HG02840 (cell line): ENCODE data around the gene PCID2.
A peak's percentile ranks its signal among the peaks of the same experiment; 100 is the strongest.

Source experiments
- ATAC-seq: cut with Tn5 transposase; IDR thresholded peaks from one replicate; pipeline ENCODE4 v1.9.1; 2021; ENCODE audit warnings: mild to moderate bottlenecking, moderate library complexity, moderate number of reproducible peaks; ENCODE audit not compliant: unreplicated experiment, low FRiP score

Gene PCID2

GRCh38 chr13:113190181-113190580, 18.3 kb downstream of the PCID2 start:
- no peak for ATAC-seq

GRCh38 chr13:113187883-113188665, 20.4 kb downstream of the PCID2 start:
- ATAC-seq: no peak

- no peak for ATAC-seq
Observed at GRCh38 chr13:113187263-113187669, 21.2 kb downstream of the PCID2 start.

GRCh38 chr13:113186061-113186900, 22.2 kb downstream of the PCID2 start:
- peak; percentile 76 for ATAC-seq

GRCh38 chr13:113184568-113185440, 23.7 kb downstream of the PCID2 start:
- ATAC-seq: no peak

GRCh38 chr13:113183450-113184129, 24.9 kb downstream of the PCID2 start:
- ATAC-seq: no peak

GRCh38 chr13:113182046-113182445, 26.4 kb downstream of the PCID2 start:
- no peak for ATAC-seq

GRCh38 chr13:113179374-113180230, 28.9 kb downstream of the PCID2 start:
- no peak for ATAC-seq

GRCh38 chr13:113178896-113179167, 29.6 kb downstream of the PCID2 start:
- ATAC-seq: no peak

GRCh38 chr13:113178070-113178895, 30.2 kb downstream of the PCID2 start:
- ATAC-seq: no peak

- ATAC-seq: no peak
Observed at GRCh38 chr13:113176822-113177221, 31.6 kb downstream of the PCID2 start.

- no peak for ATAC-seq
Observed at GRCh38 chr13:113176280-113176679, 32.2 kb downstream of the PCID2 start.

GRCh38 chr13:113172419-113172926, 36.0 kb downstream of the PCID2 start:
- no peak for ATAC-seq

GRCh38 chr13:113171250-113172125, 37.0 kb downstream of the PCID2 start:
- ATAC-seq: no peak

- no peak for ATAC-seq
Observed at GRCh38 chr13:113170511-113170910, 38.0 kb downstream of the PCID2 start.

- ATAC-seq: no peak
Observed at GRCh38 chr13:113169277-113170272, 38.9 kb downstream of the PCID2 start.
